Left lobe of liver (tissue), 2 donors: Measurements from ENCODE around the gene MARK3. TPM values are rescaled to one million over a fixed set of nuclear protein-coding genes. Genes with fewer than 3 reads are reported as not detected.
"Not testable (repeated sequence)": the region's sequence is repeated elsewhere in the genome, so short reads cannot be mapped to it uniquely, and the experiment has no call there.

ENCODE experiments used
- ATAC-seq: fragments of 200-7000 bp; cut with Tn5 transposase; one replicate; pipeline ENCODE4 v1.9.1; 2020; ENCODE audit warnings: mild to moderate bottlenecking, moderate library complexity
- DNase-seq: peaks from one replicate; pipeline ENCODE4 v3.0.0-alpha.2; 2020; ENCODE audit warnings: low spot score
- total RNA-seq: library from RNA; stranded (reverse); gene quantifications from one replicate; pipeline ENCODE4 v1.2.1, GENCODE V29; 2021
- donor health status: DM: no; HTN: no; CAD: no; lungs with moderate emphysema.
- donor health status: DM: no; HTN: yes; CAD: no.

The MARK3 gene
- total RNA-seq, 1 donor from 2014 or later: 26.5 TPM

DNA sequence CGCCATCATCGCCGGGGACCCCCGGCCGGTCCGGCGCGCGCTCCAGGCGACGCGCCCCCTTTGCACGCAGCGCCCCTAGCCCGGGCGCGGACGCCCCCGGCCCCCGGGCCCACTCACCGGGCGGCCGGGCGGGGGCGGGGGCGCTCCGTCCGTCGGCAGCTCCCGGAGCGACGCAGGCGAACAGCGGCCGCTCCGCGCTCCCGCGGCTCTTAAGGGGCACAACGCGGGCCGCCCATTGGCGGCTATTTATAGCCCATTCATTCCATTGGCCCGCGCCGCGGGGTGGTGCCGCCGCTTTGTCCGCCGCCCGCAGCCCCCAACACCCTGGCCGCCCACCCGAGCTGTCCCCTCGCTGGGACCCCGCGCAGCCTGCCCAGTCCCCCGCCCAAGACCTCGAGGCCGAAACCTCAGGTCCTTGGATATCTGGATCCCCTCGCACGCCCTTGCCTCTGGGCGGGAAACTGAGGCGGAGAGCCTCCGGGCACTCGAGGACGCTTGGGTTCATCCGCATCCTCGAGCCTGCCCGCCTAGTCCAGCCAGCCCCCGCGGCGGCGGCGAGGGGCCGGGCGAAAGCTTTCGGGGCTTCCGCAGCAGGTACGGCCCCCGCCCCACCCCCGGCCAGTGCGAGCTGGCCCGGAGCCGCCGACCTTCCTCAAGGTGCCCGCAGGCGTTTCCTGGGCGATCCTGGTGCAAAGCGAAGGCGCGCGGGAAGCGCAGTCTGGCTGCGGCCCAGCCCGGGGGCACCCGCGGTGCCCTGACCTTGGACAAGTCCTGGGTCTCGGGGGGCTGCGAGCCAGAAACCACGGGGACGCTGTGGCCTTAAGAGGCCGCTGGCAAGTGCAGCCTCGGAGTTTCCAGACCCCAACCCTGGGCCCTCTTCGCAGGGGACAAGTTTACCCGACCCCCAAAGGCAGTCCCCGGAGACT lies 137.7 kb downstream of the MARK3 start, which contains the start of gene CKB:
Gene CKB, minus strand, starts transcription at position 182 of the 926 bp plus-strand sequence. CDS start 337 bp downstream, outside the sequence.
- ATAC-seq (peak; percentile 34), DNase-seq (peak; percentile 59)

DNA sequence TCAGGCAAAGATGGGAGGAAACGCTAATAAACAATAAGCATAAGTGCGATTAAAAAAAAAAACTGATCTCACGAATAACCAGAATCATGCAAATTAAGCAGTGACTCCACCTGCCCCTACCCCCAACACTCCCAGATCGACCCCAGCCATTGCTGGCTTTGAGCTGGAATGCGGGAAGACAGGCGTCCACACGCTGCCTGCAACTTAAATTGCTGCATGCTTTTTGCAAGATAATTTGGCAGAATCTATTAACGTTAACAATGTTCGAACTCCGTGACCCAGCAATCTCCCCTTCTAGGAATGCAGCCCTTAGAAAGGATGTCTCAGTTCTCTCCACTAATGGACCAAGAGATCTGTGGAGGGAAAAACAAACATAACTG lies 138.3 kb downstream of the MARK3 start:
- no peak for ATAC-seq
- DNase-seq: no peak

DNA sequence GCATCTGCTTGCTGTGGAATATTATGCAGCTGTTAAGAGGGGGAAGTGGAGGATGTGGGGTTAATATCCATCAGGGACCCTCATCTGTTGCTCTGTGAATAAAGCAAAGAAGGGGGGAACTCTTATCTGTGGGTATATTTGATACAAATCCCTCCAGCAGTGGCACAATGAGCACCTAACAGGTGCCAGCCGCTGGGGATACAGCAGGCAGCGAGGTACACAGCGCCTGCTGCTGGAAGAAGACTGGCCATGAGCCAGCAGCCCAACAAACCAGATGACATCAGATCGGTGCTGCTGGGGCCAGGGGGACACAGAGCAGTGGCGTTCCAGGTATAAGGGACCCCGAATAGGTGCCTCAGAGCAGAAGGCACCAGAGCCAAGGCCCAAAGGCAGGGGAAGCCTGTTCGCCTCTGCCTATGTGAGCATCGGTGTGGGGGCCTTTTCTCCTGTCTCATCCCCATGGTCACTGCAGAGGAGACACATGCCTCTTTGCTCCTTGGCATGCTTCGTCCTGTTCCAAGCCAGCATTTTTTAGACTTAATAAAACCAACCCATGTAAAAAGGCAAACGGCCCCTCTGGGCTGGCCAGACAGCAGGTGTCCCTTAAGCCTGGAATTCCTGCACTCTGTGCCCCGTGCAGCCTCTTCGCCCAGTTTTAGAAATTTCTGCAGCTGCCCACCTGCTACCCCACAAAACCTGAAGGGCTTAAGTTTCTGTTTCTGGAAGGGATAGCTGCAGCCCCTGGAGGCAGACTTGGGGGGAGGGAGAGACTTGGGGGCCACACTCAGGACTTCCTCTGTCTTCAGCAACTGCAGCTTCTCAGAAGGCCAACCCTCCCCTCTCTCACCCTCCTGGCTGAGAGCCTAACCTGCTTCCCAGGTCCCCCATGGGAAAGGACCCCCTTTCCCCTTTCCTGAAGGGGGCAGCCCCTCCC lies 139.1 kb downstream of the MARK3 start:
- ATAC-seq (no peak), DNase-seq (no peak)

DNA sequence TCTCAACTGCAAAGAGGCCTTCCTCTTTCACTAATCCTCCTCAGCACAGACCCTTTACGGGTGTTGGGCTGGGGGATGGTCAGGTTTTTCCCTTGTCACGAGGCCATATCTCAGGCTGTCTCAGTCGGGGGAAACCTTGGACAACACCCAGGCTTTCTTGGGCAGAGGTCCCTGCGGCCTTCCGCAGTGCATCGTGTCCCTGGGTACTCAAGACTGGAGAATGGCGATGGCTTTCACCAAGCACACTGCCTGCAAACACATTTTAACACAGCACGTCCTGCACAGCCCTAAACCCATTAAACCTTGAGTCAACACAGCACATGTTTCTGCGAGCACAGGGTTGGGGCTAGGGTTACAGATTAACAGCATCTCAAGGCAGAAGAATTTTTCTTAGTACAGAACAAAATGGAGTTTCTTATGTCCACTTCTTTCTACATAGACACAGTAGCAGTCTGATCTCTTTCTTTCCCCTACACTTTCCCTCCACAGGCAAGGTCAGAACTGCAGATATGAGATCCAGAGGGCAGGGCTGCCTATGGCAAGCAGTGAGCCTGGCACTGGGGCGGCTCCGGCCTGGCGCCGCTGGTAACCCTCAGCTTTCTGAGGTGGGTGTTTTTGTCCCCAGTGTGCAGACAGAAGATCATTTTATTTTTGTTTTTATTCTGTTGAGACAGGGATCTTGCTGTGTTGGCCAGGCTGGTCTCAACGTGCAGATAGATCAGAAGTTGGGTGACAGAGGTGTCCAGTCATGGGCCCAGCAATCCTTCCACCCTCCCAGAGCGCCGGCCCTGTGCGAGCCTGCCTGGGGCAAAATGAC lies 140.4 kb downstream of the MARK3 start:
- not testable (repeated sequence) for DNase-seq, ATAC-seq

DNA sequence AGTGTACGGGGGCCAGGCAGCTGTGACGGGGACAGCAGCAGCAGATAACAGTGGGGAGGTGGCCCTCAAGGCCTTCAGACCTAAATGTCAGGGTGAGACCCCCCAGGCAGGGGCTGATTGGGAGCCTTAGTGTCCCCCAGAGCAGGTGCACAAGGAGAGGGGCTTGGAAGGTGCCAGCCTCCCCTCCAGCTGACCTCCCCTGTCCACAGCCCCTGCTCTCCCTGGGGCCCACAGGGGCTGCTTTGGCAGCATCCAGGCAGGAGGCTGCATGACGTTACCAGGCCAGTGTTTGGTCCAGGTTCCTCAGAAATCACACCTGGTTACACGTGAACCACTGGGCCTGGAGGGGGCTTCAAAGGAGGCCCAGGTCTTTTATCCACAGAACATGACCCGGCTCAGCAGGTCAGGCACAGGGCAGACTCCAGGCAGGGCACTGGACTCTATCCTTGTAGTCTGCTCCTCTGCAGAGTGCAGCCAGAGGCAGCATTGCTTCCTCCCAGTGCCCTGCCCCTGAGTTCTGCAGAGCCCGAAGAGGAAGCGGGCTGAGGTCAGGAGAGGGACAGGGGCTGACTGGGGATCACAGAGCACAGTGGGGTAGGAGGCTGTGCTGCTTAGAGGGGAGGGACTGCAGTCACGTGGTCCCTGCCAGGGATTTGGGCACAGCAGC lies 141.2 kb downstream of the MARK3 start:
- peak; percentile 4 for ATAC-seq
- no peak for DNase-seq

DNA sequence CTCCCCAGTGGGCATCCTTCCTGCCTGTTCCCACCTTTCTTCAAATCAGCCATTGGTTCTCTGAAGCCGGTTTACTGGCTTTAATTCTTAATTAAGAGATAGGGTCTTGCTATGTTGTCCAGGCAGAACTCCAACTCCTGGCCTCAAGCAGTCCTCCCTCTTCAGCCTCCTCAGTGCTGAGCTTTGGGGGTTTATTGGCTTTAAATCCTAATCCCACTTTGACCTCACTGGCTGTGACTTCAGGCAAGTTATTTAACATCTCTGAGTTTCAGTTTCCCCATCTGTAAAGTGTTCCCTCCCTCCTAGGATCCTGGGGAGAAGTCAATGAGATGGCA lies 141.7 kb downstream of the MARK3 start:
- no peak for ATAC-seq
- no peak for DNase-seq

DNA sequence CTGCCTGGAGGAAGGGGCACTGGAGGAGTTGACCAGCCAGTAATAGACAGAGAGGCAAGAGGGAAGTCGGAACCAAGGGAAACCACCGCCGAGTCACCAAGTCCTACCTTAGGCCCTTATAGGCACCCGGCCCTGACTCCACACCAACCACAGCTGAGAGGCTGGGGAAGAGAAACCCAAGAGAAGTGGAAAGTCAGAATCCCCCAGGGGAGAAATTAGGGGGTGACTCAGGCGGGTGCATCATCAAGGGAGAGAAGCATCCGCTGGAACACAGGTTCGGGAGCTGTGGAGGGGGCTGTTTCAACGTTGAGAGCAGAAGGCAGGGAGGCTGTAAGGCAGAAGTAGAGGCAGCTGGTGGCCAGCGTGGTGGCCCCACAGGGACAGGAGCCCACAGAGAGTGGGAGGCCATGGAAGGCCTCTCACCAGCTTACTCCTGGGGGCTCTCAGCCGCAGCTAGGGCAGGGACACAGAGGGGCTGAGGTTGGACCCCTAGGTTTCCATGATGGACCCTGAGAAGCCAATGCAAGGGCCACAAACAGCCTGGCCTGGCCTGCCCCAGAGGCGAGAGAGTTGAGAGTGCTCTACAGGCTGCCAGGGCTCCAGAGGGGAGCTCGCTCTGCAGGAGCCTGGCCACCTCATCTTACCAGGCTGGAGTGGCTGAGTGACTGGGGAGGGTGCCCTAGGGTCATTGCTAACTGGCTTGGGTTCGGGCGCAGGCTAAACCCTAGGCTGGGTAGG lies 142.4 kb downstream of the MARK3 start:
- no peak for DNase-seq
- ATAC-seq: no peak

DNA sequence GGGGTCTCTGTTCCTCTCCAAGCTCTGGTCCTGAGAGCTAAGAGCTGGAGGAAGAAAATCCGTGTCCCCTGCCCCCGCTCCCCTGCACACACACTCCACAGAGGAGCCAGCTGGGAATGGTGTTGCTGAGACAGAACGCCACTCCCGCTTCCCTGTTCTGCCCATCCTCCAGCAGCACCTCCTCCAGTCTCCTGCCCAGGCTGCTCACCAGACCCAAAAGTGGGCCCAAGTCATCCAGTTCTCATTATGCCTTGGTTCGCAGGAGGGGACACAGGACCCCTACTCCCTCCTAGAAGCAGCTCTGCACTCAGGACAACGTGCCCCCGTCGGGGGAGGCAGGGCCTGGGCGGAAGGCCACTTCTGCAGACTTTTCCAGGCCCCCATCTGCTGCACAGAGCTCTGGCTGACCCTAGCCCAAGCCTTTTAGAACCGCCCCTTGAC lies 143.0 kb downstream of the MARK3 start:
- no peak for DNase-seq
- ATAC-seq: peak; percentile 23

DNA sequence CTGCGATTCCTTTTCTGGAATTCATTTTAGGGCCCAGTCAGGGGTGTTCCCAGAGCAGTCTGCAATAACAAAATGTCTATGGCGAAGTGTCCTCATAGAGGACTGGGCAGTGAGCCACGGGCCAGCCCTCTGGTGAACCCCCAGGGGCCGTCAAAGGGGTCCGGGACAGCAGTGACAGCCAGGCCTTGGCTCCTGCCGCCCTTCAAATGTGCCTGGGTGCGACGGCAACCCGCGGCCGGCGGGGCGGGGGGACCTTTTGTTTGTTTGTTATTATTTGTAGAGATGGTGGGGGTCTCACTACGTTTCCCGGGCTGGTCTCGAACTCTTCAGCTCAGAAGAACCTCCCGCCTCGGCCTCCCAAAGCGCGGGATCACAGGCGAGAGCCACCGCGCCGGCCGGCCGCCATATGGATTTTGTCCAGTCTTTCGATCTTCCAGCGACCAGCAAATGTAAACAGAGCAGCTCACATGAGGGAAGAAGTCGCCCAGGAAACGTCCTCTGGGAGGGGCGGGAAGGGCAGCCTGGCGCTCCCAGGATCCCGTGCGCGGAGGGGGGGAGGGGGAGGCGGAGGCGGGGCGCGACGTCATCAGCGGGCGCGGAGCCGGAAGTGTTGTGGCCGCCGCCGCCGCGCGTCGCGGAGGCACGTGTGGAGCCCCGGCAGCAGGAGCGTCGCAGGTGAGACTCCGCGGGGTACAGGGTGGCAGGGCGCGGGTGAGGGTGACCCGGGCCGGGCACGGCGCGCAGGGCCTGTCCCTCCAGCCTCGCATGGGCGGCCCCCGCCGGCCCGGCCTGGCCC lies 143.6 kb downstream of the MARK3 start, which contains the start of gene TRMT61A:
Gene TRMT61A, plus strand, starts transcription at position 610 of the 796 bp plus-strand sequence. CDS start 783 bp downstream, outside the sequence.
- DNase-seq: peak; percentile 93
- ATAC-seq: peak; percentile 93

DNA sequence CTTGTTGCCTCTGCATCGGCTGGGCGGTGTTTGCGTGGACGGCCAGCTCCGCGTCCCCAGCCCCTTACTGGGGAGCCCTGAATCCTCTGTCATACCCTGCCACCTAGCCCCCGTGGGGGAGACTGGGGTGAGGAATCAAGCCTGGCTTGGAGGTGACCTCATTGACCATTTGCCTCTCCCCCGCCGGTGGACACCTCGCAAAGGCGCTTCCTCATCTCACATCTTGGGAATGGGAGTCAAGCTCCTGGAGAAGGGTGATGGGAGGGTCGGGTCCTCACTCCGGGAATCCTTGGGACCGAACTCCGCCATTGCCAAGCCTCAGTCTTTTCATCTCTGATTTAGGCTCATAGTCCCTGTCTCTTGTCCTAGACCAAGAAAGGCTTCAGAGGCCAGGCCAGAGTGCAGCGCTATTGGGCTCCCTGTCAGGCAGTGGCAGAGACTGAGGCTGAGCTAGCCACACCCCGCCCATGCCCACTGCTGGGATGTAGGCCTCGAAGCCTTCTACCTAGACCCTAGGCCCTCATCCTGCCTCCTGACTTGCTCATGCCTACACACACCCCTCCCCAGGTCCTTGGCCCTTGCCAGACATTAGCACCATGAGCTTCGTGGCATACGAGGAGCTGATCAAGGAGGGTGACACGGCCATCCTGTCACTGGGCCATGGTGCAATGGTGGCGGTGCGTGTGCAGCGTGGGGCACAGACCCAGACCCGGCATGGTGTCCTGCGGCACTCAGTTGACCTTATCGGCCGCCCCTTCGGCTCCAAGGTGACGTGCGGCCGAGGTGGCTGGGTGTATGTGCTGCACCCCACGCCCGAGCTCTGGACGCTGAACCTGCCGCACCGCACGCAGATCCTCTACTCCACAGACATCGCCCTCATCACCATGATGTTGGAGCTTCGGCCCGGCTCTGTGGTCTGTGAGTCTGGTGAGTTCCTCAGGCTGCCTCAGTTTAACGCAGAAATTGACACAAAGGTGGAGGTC lies 144.5 kb downstream of the MARK3 start:
- DNase-seq: no peak
- ATAC-seq: no peak

DNA sequence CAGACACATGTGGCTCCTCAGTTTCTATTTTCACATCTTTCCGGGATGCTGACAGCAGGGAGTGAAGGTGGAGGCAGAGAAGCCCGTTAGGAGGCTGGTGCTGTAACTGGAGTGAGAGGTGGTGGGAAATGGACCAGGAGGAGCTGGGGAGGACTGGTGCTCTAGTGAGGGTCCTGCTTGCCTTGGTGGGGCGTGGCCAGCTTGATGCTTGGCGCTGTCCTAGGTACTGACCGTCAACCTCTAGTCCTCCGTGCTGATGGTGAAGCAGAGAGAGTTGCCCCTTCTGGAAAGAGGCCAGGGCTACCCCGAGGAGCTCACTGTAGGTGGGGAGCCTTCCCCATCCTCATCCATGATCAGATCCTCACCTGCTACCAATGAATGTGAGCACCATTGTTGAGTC lies 145.2 kb downstream of the MARK3 start:
- no peak for DNase-seq
- no peak for ATAC-seq

DNA sequence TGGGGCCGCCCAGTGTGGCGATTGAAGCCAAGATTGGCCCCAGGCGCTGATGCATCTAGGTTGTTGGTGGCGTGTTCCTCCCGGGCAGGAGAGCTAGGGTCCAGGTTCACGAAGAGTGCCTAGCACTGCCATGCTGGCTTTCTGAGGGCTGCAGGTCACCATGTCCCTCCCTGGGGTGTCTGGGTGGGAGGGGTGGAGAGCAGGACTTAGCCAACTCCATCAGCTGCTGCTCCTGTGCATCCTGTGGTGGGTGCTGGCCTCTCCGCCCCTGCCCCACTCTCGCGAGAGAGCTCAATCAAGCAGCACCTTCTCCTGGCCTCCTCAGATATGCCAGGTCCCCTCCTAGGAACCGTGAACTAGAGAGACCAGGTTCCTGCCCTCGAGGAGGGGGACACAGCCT lies 145.6 kb downstream of the MARK3 start:
- no peak for ATAC-seq
- DNase-seq: no peak

DNA sequence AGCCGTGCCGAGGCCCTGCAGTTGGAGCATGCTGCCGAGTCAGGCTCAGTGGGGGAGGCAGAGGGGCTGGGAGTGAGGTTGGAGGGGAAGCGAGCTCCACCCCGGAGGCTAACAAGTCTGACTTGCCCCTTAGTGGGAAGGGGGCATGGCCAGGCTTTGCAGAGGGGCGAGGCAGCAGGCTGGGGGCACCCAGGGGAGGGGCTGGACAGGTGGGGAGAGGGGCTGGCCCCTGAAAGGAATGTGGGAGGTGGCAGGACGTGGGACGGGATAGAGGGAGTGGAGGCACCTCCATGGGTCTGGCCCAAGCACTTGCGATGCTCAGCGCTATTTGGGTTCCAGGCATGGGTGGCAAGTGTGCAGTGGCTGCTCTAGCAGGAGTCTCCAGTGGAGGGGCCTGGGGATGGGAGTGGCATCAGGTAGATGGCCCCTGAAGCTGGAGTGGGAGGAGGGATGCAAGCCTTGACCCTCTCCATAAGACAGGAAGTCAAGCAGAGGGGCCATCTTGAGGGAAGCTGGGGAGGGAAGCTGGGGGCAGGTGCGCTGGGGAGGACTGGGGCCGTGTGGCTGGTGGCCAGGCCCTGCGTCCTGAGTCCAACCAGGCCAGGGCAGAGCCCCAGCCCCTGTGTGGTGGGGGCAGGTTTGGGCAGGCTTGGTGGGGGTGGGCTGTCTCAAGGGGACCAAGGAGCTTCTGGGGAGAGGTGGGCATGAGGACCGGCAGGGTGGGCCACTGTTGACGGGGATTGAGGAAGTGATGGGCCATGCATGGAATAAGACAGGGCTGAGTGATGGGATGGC lies 146.4 kb downstream of the MARK3 start:
- DNase-seq (no peak), ATAC-seq (no peak)

DNA sequence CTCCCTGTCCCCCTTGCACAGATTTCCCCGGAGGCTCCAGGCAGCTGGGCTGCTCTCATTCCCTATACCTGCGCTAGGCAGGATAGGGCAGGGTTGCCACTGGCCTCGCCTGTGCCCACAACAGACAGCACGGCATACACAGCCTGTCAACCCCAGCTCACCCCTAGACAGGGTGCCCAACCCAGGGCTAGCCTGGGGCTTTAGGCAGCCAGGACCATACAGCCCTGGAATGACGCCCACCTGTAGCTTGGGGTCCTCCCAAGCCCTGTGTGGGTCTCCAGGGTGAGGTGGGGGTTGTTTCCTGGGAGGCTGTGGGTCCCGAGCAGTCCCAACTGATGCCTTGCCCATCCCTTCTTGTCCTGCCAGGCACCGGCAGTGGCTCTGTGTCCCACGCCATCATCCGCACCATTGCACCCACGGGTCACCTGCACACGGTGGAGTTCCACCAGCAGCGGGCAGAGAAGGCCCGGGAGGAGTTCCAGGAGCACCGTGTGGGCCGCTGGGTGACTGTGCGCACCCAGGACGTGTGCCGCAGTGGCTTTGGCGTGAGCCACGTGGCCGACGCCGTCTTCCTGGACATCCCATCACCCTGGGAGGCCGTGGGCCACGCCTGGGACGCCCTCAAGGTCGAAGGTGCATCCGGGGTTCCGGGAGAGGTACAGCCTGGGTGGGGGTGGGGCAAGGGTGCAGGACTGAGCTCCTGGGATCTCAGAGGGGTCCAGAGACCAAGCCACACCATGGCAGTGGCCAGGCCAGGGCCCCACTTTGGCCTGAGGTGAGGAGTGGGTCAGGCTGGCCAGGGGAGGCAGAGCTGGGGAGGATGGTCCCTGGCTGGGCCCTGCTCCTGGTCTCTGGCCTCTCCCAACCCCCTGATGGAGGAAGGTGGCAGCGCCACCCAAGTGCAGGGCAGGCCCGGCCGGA lies 147.3 kb downstream of the MARK3 start:
- DNase-seq (no peak), ATAC-seq (no peak)
